T-helper 1 cell treated with Interleukin-12 subunit alpha and Interleukin-12 subunit beta and Interleukin-4 antibody, amounts not matched to agents 30 μg/mL and 1 μg/mL, for 36 hours (primary cell): Measurements from ENCODE around the gene KIF26B.

ENCODE experiments used
- H3K27ac Mint-ChIP-seq: one replicate; pipeline ENCODE4 v1.8.0; 2021; ENCODE audit warnings: mild to moderate bottlenecking, mixed read lengths
- H3K27me3 Mint-ChIP-seq: one replicate; pipeline ENCODE4 v1.8.0; 2021; ENCODE audit warnings: low read depth, mixed read lengths
- H3K36me3 Mint-ChIP-seq: one replicate; pipeline ENCODE4 v1.8.0; 2021; ENCODE audit warnings: low read depth, mixed read lengths
- H3K4me1 Mint-ChIP-seq: one replicate; pipeline ENCODE4 v1.8.0; 2021; ENCODE audit warnings: low read depth, mixed read lengths
- H3K4me3 Mint-ChIP-seq: one replicate; pipeline ENCODE4 v1.8.0; 2021; ENCODE audit warnings: mild to moderate bottlenecking, moderate library complexity, mixed read lengths
- H3K9me3 Mint-ChIP-seq: one replicate; pipeline ENCODE4 v1.8.0; 2021; ENCODE audit warnings: mixed read lengths

KIF26B gene

GRCh38 chr1:245154429-245155271, at the start of gene KIF26B:
TSS of gene KIF26B (plus strand) at chr1:245154985. CDS start at chr1:245155425, 440 bp downstream.
- peak within 1 kb of the TSS; percentile 74 for H3K4me3 Mint-ChIP-seq
- H3K9me3 Mint-ChIP-seq = no peaks in the 10 kb centered on the region
- peaks cover 18% of the 10 kb centered on the region for H3K4me1 Mint-ChIP-seq
- no peaks in the 10 kb centered on the region for H3K36me3 Mint-ChIP-seq
- no peak within 1 kb of the TSS for H3K27ac Mint-ChIP-seq
- H3K27me3 Mint-ChIP-seq = peaks cover 76% of the 10 kb centered on the region

GRCh38 chr1:245105042-245105441, 49.7 kb upstream of the KIF26B start:
- Mint-ChIP-seq H3K27ac (no peak overlapping the region), H3K27me3 (peaks cover 6% of the 10 kb centered on the region), H3K36me3 (no peaks in the 10 kb centered on the region), H3K4me1 (no peaks in the 10 kb centered on the region), H3K9me3 (no peaks in the 10 kb centered on the region), H3K4me3 (no peak overlapping the region)

DNA sequence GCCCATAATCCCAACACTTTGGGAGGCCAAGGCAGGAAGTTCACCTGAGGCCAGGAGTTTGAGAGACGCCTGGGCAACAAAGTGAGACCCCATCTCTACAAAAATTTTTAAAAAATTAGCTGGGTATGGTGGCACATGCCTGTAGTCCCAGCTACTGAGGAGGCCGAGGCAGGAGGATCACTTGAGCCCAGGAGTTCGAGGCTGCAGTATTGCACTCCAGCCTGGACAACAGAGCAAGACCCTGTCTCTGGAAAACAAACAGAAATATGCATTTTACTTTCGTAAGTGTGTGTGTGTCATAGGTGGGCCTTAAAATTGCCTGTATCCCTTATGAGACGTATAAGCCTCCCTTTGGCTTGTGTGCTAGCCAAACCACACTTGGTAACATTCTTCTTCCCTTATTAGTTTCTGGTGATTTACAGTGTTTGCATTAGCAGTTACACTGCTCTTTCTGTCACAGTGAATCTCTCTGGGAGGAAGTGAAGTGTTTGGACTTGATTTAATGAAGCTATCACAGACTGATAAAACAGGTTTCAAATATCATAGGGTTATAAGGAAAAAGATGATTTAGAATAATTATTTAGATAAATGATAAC, 48.9 kb upstream of the KIF26B start:
- no peak overlapping the region for H3K27ac Mint-ChIP-seq
- H3K36me3 Mint-ChIP-seq = no peaks in the 10 kb centered on the region
- H3K4me3 Mint-ChIP-seq = no peak overlapping the region
- H3K4me1 Mint-ChIP-seq = no peaks in the 10 kb centered on the region
- H3K9me3 Mint-ChIP-seq = no peaks in the 10 kb centered on the region
- H3K27me3 Mint-ChIP-seq = peaks cover 6% of the 10 kb centered on the region

GRCh38 chr1:245107776-245108114, 47.0 kb upstream of the KIF26B start:
- no peak overlapping the region for H3K27ac Mint-ChIP-seq
- H3K9me3 Mint-ChIP-seq = no peaks in the 10 kb centered on the region
- no peaks in the 10 kb centered on the region for H3K4me1 Mint-ChIP-seq
- peaks cover 6% of the 10 kb centered on the region for H3K27me3 Mint-ChIP-seq
- H3K36me3 Mint-ChIP-seq = no peaks in the 10 kb centered on the region
- no peak overlapping the region for H3K4me3 Mint-ChIP-seq

GRCh38 chr1:245108246-245108645, 46.5 kb upstream of the KIF26B start:
- Mint-ChIP-seq H3K4me1 (no peaks in the 10 kb centered on the region), H3K9me3 (no peaks in the 10 kb centered on the region), H3K36me3 (no peaks in the 10 kb centered on the region)

DNA sequence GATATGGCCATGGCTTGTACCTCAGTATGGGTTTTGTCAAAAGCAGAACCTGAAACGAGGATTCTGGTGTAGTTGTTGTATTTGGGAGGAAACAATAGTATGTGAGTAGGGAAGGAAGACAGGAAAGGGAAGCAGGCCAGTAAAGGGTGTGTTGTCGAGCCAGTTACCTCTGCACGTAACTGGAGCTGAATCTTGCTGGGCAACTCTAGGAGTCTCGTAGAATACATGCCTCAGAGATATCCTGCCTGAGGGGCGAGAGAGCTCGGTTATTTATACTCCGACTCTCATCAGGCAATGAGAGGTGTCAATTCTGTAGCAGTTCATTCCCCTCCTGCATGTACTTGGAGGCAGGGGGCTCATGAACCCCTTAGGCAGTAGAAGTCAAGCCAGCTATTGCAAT, 45.9 kb upstream of the KIF26B start:
- no peak overlapping the region for H3K4me3 Mint-ChIP-seq
- no peaks in the 10 kb centered on the region for H3K9me3 Mint-ChIP-seq
- H3K36me3 Mint-ChIP-seq = no peaks in the 10 kb centered on the region
- H3K4me1 Mint-ChIP-seq = no peaks in the 10 kb centered on the region
- no peak overlapping the region for H3K27ac Mint-ChIP-seq
- H3K27me3 Mint-ChIP-seq = peaks cover 6% of the 10 kb centered on the region

More at GRCh38 chr1:245108246-245108645, 46.5 kb upstream of the KIF26B start:
- Mint-ChIP-seq H3K4me3 (no peak overlapping the region), H3K27me3 (peaks cover 6% of the 10 kb centered on the region), H3K27ac (no peak overlapping the region)

DNA sequence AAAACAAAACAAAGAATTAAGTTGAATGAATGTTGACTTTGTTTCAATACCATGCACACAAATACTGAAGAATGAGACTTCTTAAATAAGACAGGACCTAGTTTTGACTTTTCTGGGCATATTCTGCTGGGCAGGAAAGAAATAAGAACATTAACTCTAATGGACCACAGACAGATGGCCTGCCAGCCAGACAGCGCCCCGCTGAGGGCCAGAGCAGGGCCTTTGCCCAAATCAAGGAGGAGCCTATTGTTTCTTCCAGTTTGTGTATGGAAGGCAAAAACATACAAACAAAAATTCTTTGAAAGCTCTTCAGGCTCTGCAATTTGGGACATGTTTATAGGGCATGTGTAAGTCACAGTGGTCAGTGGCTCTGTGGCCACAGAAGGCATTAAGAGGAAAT, 44.4 kb upstream of the KIF26B start:
- no peak overlapping the region for H3K4me3 Mint-ChIP-seq
- H3K36me3 Mint-ChIP-seq = no peaks in the 10 kb centered on the region
- H3K27ac Mint-ChIP-seq = no peak overlapping the region
- H3K27me3 Mint-ChIP-seq = peaks cover 6% of the 10 kb centered on the region
- no peaks in the 10 kb centered on the region for H3K4me1 Mint-ChIP-seq
- H3K9me3 Mint-ChIP-seq = no peaks in the 10 kb centered on the region

DNA sequence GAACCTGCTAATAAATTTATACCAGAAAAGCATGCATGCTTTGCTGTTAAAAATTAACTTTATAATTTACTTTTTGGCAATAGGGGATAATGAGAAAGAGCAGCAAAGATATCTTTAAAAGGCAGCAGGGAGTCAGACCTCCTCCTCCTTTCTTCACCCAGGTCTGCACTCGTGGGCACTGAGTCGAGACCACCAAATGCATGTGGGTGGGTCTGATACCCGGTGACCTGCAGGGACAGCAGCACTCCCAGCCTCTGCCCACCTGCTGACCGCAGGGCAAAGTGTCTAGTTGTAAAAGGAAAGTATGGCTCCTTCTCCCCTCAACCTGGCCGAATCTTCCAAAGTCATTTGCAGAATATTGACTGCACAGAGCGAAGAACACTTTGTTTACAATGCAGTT, 43.7 kb upstream of the KIF26B start:
- Mint-ChIP-seq H3K9me3 (no peaks in the 10 kb centered on the region), H3K36me3 (no peaks in the 10 kb centered on the region), H3K27me3 (peaks cover 6% of the 10 kb centered on the region), H3K4me1 (no peaks in the 10 kb centered on the region), H3K27ac (no peak overlapping the region), H3K4me3 (no peak overlapping the region)

DNA sequence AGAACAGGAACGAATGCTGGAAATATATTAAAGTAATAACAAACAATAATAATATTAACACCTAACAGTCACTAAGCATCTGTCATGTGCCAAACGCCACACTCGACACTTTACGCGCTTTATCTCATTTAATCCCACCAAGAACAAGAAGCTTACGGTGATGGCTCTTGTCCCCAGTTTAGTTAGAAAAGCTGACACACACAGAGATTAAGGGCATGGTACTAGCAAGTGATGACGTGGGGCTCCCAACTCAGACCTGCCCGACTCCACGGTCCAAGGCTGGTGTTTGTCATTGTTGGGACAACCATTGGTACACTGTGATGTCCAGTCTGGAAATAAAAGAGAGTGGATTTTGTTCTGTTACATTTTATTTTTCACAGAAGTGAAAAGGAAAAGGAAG, 41.1 kb upstream of the KIF26B start:
- Mint-ChIP-seq H3K4me1 (no peaks in the 10 kb centered on the region), H3K4me3 (no peak overlapping the region), H3K27ac (no peak overlapping the region), H3K27me3 (peaks cover under 1% of the 10 kb centered on the region), H3K9me3 (no peaks in the 10 kb centered on the region), H3K36me3 (no peaks in the 10 kb centered on the region)

DNA sequence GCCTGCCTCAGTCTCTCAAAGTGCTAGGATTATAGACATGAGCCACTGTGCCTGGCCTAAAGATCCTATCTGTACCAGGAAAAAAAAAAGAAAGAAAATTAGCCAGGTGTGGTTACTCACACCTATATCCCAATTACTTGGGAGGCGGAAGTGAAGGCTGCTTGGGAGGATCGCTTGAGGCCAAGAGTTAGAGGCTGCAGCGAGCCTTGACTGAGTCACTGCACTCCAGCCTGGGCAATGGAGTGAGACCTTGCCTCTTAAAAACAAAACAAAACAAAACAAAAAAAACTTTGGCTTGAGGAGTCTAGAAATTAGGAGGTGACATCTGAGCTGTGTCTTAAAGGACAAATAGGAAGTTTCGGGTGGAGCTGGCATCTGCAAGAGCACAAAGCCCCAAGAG, 38.7 kb upstream of the KIF26B start:
- Mint-ChIP-seq H3K27ac (no peak overlapping the region), H3K36me3 (no peaks in the 10 kb centered on the region), H3K9me3 (no peaks in the 10 kb centered on the region), H3K4me3 (no peak overlapping the region), H3K27me3 (no peaks in the 10 kb centered on the region), H3K4me1 (no peaks in the 10 kb centered on the region)

GRCh38 chr1:245116751-245117150, 38.0 kb upstream of the KIF26B start:
- Mint-ChIP-seq H3K27me3 (no peaks in the 10 kb centered on the region), H3K36me3 (no peaks in the 10 kb centered on the region), H3K27ac (no peak overlapping the region), H3K4me1 (no peaks in the 10 kb centered on the region), H3K4me3 (no peak overlapping the region), H3K9me3 (no peaks in the 10 kb centered on the region)

DNA sequence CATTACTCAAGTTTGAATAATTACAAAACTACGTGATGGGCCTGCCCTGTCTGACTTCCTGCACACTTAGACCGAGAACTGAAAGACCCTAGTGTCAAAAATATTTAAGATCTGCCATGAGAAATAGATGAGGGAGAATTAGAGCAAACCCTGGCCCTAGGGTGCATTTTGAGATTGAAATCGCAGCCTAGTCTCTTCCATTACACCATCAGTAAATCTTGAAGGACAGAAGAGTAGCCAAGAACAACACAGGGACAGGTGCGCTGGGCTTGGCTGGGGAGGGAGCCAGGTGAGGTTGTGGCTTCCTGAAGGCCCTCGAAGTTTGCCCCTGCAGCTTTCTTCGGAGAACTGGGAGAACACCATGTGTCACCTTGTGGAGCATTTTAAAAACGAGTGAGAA, 36.7 kb upstream of the KIF26B start:
- H3K4me1 Mint-ChIP-seq = no peaks in the 10 kb centered on the region
- no peak overlapping the region for H3K27ac Mint-ChIP-seq
- H3K9me3 Mint-ChIP-seq = no peaks in the 10 kb centered on the region
- no peaks in the 10 kb centered on the region for H3K36me3 Mint-ChIP-seq
- no peak overlapping the region for H3K4me3 Mint-ChIP-seq
- no peaks in the 10 kb centered on the region for H3K27me3 Mint-ChIP-seq

- Mint-ChIP-seq H3K4me1 (no peaks in the 10 kb centered on the region), H3K36me3 (no peaks in the 10 kb centered on the region), H3K27ac (no peak overlapping the region), H3K4me3 (no peak overlapping the region), H3K9me3 (no peaks in the 10 kb centered on the region), H3K27me3 (no peaks in the 10 kb centered on the region)
Measured at GRCh38 chr1:245118806-245119205, 36.0 kb upstream of the KIF26B start.

DNA sequence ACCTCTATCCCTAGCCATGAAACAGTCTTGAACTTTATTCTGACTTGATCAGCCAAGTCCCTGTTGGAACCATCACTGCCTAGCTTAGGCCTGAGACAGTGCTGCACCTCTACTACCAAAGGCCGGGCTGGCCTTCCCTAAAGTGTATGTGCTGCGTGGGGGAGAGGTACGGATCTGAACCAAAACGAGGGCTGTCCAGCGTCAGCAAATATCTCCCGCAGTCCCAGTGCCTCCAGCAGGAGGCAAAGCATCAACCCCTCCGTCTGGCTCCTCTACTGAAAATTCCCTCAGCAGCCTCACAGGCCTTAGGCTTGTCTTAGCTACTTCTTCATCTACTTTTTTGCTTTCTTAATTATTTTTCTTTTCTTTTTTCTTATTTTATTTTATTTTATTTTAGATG, 33.3 kb upstream of the KIF26B start:
- H3K4me1 Mint-ChIP-seq = no peaks in the 10 kb centered on the region
- H3K27ac Mint-ChIP-seq = no peak overlapping the region
- no peaks in the 10 kb centered on the region for H3K36me3 Mint-ChIP-seq

GRCh38 chr1:245124241-245124640, 30.5 kb upstream of the KIF26B start:
- Mint-ChIP-seq H3K4me1 (no peaks in the 10 kb centered on the region), H3K4me3 (no peak overlapping the region), H3K9me3 (no peaks in the 10 kb centered on the region), H3K27me3 (peaks cover 3% of the 10 kb centered on the region), H3K27ac (no peak overlapping the region), H3K36me3 (no peaks in the 10 kb centered on the region)

More for the DNA sequence above, 33.3 kb upstream of the KIF26B start:
- no peak overlapping the region for H3K4me3 Mint-ChIP-seq
- H3K27me3 Mint-ChIP-seq = peaks cover 3% of the 10 kb centered on the region
- no peaks in the 10 kb centered on the region for H3K9me3 Mint-ChIP-seq
